Measurements from ENCODE around the gene GIPR. TPM values are rescaled to one million over a fixed set of nuclear protein-coding genes. Genes with fewer than 3 reads are reported as not detected.
A peak's percentile ranks its signal among the peaks of the same experiment; 100 is the strongest.

GIPR gene
- total and polyA plus RNA-seq, 10 of the 15 experiments (the other 5 are each of a cell fraction or from before 2014, with no cell fraction given) = 1.7 to 26.3 (median 13.7) TPM

GRCh38 chr19:45643024-45643926, 24.7 kb upstream of the GIPR start (continued):
- TF ChIP-seq JUND (IDR thresholded peaks at IDR 0.05; ENCODE audit: low read depth, low read length) (no peak), RELA (IDR thresholded peaks at IDR 0.05; ENCODE audit: borderline replicate concordance, partially characterized antibody) (peak; percentile 57), IRF5 (IDR thresholded peaks at IDR 0.05; ENCODE audit: borderline replicate concordance) (no peak), BACH1 (IDR thresholded peaks at IDR 0.05; ENCODE audit: borderline replicate concordance) (0 out of 2 replicates have a peak, but pooled peaks have one; percentile 6), MTA2 (IDR thresholded peaks at IDR 0.05; ENCODE audit: low read depth) (no peak), BCL11A (IDR thresholded peaks at IDR 0.05; ENCODE audit: low read depth, low read length) (peak; percentile 67; the same call in 1 of the 2 replicates), PKNOX1 (IDR thresholded peaks at IDR 0.05) (peak; percentile 66; the same call in 1 of the 2 replicates), MYC (IDR thresholded peaks at IDR 0.05; ENCODE audit: insufficient read depth, insufficient read length, insufficient replicate concordance, low read length, severe bottlenecking) (no peak), SMC3 (IDR thresholded peaks at IDR 0.05; ENCODE audit: borderline replicate concordance, low read length) (peak; percentile 92), EP300 (IDR thresholded peaks at IDR 0.05; ENCODE audit: borderline replicate concordance in 1 of 2, control insufficient read depth in 1 of 2, low read depth in 2 of 2, low read length in 2 of 2) (peak in 1 of 2 experiments; percentile 17; a peak in 2 of 4 replicates), EED (IDR thresholded peaks at IDR 0.05; ENCODE audit: low read depth) (peak; percentile 75), NR2C1 (IDR thresholded peaks at IDR 0.05) (peak; percentile 48; the same call in 1 of the 2 replicates), POLR2AphosphoS2 (IDR thresholded peaks at IDR 0.05; ENCODE audit: low read depth, low read length) (no peak)
